HCT116 (cell line): ENCODE results near the gene RNASE8.
A peak's percentile ranks its signal among the peaks of the same experiment; 100 is the strongest.

Experiments
- JUND ChIP-seq: IDR thresholded peaks from 2 replicates; pipeline ENCODE4 v1.6.1; 2012
- POLR2A ChIP-seq: IDR thresholded peaks from 2 replicates; pipeline ENCODE4 v1.7.0; 2011; ENCODE audit warnings: borderline replicate concordance; ENCODE audit not compliant: insufficient read depth, insufficient read length; ENCODE audit errors: extremely low read depth
- POLR2AphosphoS5 ChIP-seq: IDR thresholded peaks from 2 replicates; pipeline ENCODE4 v1.6.1; 2011; ENCODE audit warnings: mild to moderate bottlenecking, low read depth, low read length, moderate library complexity
- SIN3A ChIP-seq: IDR thresholded peaks from 2 replicates; pipeline ENCODE4 v1.6.1; 2012; ENCODE audit warnings: low read depth
- SRF ChIP-seq: IDR thresholded peaks from 2 replicates; pipeline ENCODE4 v1.6.1; 2012; ENCODE audit warnings: low read depth
- TCF7L2 ChIP-seq: IDR thresholded peaks from 2 replicates; pipeline ENCODE4 v1.7.0; 2011; ENCODE audit warnings: borderline replicate concordance, inconsistent platforms; ENCODE audit not compliant: insufficient read depth, insufficient read length; ENCODE audit errors: extremely low read depth
- TF ChIP-seq, protein P1 (sequence below), 3 experiments: fragments of 200-600 bp in 1 of 3; sonication (generic) in 1 of 3; IDR thresholded peaks in 2 of 3; conservative IDR thresholded peaks in 1 of 3; 2 replicates each; pipeline ENCODE4 v1.5.1; 2012 to 2017; ENCODE audit warnings: low read depth in 2 of 3, low read length in 2 of 3, antibody characterized with exemption in 1 of 3, borderline replicate concordance in 1 of 3, control low read depth in 1 of 3, mild to moderate bottlenecking in 1 of 3, mixed read lengths in 1 of 3, mixed run types in 1 of 3, moderate library complexity in 1 of 3; ENCODE audit not compliant: insufficient read depth in 1 of 3
- TF ChIP-seq, protein P2 (sequence below): IDR thresholded peaks from 2 replicates; pipeline ENCODE4 v1.6.1; 2012
- TF ChIP-seq, protein P3 (sequence below): IDR thresholded peaks from 2 replicates; pipeline ENCODE4 v1.6.1; 2012

DNA sequence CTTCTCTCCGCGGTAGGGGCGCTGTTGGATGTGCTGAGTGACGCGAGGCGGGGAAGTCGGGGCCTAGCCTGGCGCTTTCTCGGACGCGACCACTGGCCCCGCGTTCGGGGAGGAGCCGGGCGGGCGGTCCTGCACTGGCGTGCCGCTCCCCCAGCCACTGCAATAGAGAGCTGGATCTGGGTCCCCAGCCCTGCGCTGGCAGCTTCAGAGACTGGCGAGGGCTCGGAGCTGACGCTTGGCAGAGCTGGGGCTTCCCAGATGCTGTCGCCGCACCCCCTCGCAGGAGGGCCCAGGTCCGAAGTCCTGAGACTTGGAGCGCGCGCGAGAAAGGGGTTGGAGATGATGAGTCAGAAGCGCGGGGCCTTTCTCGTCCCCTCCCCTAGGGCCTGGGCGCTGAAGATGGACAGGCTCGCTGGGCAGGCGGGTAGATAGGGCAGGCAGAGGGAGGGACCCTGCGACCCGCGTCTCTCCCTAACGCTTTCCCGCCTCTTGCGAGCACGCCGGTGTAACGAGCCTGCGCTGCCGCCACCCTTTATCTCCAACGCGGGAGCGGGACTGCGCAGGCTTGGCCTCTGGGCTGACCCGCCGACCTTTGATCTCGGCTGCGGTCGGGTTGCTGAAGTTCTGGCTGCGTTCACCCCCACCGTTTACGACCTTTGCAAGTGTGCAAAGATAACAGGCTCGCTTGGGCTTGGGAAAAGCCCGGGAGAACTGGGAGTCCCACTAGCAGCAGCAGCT lies 46.3 kb downstream of the RNASE8 start:
- TF ChIP-seq SIN3A (no peak; the same call in 1 of the 2 replicates), POLR2AphosphoS5 (peak; percentile 68), JUND (peak; percentile 93), POLR2A (peak; percentile 64), SRF (peak; percentile 69; the same call in 1 of the 2 replicates), TCF7L2 (peak; percentile 92)
- TF ChIP-seq, protein P1, sequence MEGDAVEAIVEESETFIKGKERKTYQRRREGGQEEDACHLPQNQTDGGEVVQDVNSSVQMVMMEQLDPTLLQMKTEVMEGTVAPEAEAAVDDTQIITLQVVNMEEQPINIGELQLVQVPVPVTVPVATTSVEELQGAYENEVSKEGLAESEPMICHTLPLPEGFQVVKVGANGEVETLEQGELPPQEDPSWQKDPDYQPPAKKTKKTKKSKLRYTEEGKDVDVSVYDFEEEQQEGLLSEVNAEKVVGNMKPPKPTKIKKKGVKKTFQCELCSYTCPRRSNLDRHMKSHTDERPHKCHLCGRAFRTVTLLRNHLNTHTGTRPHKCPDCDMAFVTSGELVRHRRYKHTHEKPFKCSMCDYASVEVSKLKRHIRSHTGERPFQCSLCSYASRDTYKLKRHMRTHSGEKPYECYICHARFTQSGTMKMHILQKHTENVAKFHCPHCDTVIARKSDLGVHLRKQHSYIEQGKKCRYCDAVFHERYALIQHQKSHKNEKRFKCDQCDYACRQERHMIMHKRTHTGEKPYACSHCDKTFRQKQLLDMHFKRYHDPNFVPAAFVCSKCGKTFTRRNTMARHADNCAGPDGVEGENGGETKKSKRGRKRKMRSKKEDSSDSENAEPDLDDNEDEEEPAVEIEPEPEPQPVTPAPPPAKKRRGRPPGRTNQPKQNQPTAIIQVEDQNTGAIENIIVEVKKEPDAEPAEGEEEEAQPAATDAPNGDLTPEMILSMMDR (IDR thresholded peaks at IDR 0.05 in 2 of 3, conservative IDR thresholded peaks at IDR 0.05 in 1 of 3; ENCODE audit: borderline replicate concordance in 1 of 3, insufficient read depth in 1 of 3, low read depth in 2 of 3, low read length in 2 of 3): peak in 2 of 3 experiments; percentile 68 to 76; a peak in 3 of 6 replicates
- TF ChIP-seq, protein P2, sequence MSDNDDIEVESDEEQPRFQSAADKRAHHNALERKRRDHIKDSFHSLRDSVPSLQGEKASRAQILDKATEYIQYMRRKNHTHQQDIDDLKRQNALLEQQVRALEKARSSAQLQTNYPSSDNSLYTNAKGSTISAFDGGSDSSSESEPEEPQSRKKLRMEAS: peak; percentile 68
- TF ChIP-seq, protein P3, sequence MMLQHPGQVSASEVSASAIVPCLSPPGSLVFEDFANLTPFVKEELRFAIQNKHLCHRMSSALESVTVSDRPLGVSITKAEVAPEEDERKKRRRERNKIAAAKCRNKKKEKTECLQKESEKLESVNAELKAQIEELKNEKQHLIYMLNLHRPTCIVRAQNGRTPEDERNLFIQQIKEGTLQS: no peak
